Thyroid gland (tissue), 4 donors: ENCODE measurements around the gene ARL4D.

ENCODE experiments used
- CTCF ChIP-seq, 6 experiments: fragments of 200-600 bp in 3 of 6; fragments of 450-650 bp in 3 of 6; sonication (generic) in 3 of 6; IDR thresholded peaks; one replicate each; pipeline ENCODE4 v1.5.1; 2016 to 2019; ENCODE audit warnings: antibody characterized with exemption in 6 of 6, mild to moderate bottlenecking in 2 of 6, inconsistent platforms in 1 of 6, moderate library complexity in 1 of 6
- POLR2A ChIP-seq, 2 donors: fragments of 450-650 bp; IDR thresholded peaks; one replicate each; pipeline ENCODE4 v1.6.1; 2017; ENCODE audit warnings: antibody characterized with exemption in 2 of 2, mild to moderate bottlenecking in 2 of 2, moderate library complexity in 1 of 2

- TF ChIP-seq CTCF (IDR thresholded peaks at IDR 0.05): no peak
- TF ChIP-seq POLR2A (IDR thresholded peaks at IDR 0.05): no peak
Observed at GRCh38 chr17:43380307-43380706, 18.5 kb upstream of the ARL4D start.
